NOMO-1 treated with DMSO at 0.1 percent for 48 hours (cell line): ENCODE data around the gene CTRB2.

Experiments
- DNase-seq: peaks from one replicate; lab custom pipeline; 2025; ENCODE audit not compliant: unreplicated experiment; lab: John Stamatoyannopoulos, UW

The CTRB2 gene

GRCh38 chr16:75175074-75175473 lies 31.9 kb downstream of the CTRB2 start:
- no peak for DNase-seq

GRCh38 chr16:75172578-75172977 lies 34.4 kb downstream of the CTRB2 start:
- no peak for DNase-seq

GRCh38 chr16:75169899-75170405 lies 37.0 kb downstream of the CTRB2 start:
- DNase-seq, result no peak

GRCh38 chr16:75160386-75160785 lies 46.6 kb downstream of the CTRB2 start:
- no peak for DNase-seq
